H1 (cell line): Measurements from ENCODE around the gene CPHXL2. TPM values are rescaled to one million over a fixed set of nuclear protein-coding genes. Genes with fewer than 3 reads are reported as not detected.

Source experiments
- CTCF ChIA-PET: fragments of 300-600 bp; sonication (Branson Sonifier 250); formaldehyde crosslinking; loops from one replicate; lab custom pipeline; 2021; ENCODE audit not compliant: partially characterized antibody; lab: Charles Lee
- POLR2A ChIA-PET: fragments of 300-600 bp; sonication (Branson Sonifier 250); formaldehyde crosslinking; loops from one replicate; lab custom pipeline; 2021; ENCODE audit warnings: inconsistent platforms; ENCODE audit not compliant: partially characterized antibody; lab: Charles Lee
- DNase-seq, 2 experiments: peaks; one replicate each; pipeline versions ENCODE4 v3.0.0 to v3.0.0-alpha.2; 2010 to 2022; ENCODE audit warnings: low spot score in 2 of 2, low read depth in 1 of 2, mixed read lengths in 1 of 2
- FAIRE-seq: peaks from 2 replicates; lab custom pipeline; 2011; peaks lifted over from hg19 to GRCh38; lab: Jason Lieb, UNC
- H2AFZ ChIP-seq: 2 replicates; pipeline ENCODE4 v1.8.1; 2012; ENCODE audit warnings: low read length, inconsistent platforms
- H2AK5ac ChIP-seq: 2 replicates; pipeline ENCODE4 v1.6.1; 2013; ENCODE audit warnings: low read depth, low read length
- H2BK120ac ChIP-seq: replicated peaks from 2 replicates; pipeline ENCODE3; 2013; ENCODE audit warnings: low read depth, low read length, inconsistent platforms
- H2BK12ac ChIP-seq: 2 replicates; pipeline ENCODE4 v1.6.1; 2013; ENCODE audit warnings: low read depth, low read length
- H2BK15ac ChIP-seq: 2 replicates; pipeline ENCODE4 v1.6.1; 2013; ENCODE audit warnings: low read length
- H2BK20ac ChIP-seq: 2 replicates; pipeline ENCODE4 v1.6.1; 2013; ENCODE audit warnings: low read length
- H2BK5ac ChIP-seq: 2 replicates; pipeline ENCODE4 v1.6.1; 2013; ENCODE audit warnings: low read depth, low read length
- H3K14ac ChIP-seq: 2 replicates; pipeline ENCODE4 v1.6.1; 2013; ENCODE audit warnings: inconsistent platforms; ENCODE audit not compliant: insufficient read length
- H3K18ac ChIP-seq: 2 replicates; pipeline ENCODE4 v1.6.1; 2013; ENCODE audit warnings: low read length; ENCODE audit errors: extremely low read depth
- H3K23ac ChIP-seq: 2 replicates; pipeline ENCODE4 v1.6.1; 2013; ENCODE audit warnings: inconsistent platforms; ENCODE audit not compliant: insufficient read length
- H3K23me2 ChIP-seq: 2 replicates; pipeline ENCODE4 v1.6.1; 2013; ENCODE audit warnings: low read depth, low read length
- H3K27ac ChIP-seq: 2 replicates; pipeline ENCODE4 v1.6.1; 2011; ENCODE audit warnings: low read depth, low read length, inconsistent platforms
- H3K27me3 ChIP-seq, 4 experiments: replicated peaks in 1 of 4; 1 replicate in 1 of 4; 2 replicates in 3 of 4; pipeline versions ENCODE4 v1.6.1 to v1.8.1; 2011 to 2013; ENCODE audit warnings: low read length in 3 of 4, mild to moderate bottlenecking in 3 of 4, inconsistent platforms in 2 of 4, mixed read lengths in 2 of 4, moderate library complexity in 1 of 4; ENCODE audit not compliant: control insufficient read depth in 3 of 4, insufficient read depth in 3 of 4; ENCODE audit errors: extremely low read depth in 1 of 4
- H3K36me3 ChIP-seq, 4 experiments: 2 replicates each; pipeline versions ENCODE4 v1.6.1 to v1.8.1; 2011 to 2013; ENCODE audit warnings: mild to moderate bottlenecking in 4 of 4, low read length in 3 of 4, moderate library complexity in 2 of 4, control low read depth in 1 of 4, inconsistent platforms in 1 of 4; ENCODE audit not compliant: insufficient read depth in 4 of 4, control insufficient read depth in 2 of 4
- H3K4ac ChIP-seq: replicated peaks from 2 replicates; pipeline ENCODE3; 2013; ENCODE audit warnings: low read length, low read depth, mixed read lengths, inconsistent platforms; ENCODE audit not compliant: insufficient read length
- H3K4me1 ChIP-seq, 4 experiments: replicated peaks in 1 of 4; 1 replicate in 1 of 4; 2 replicates in 3 of 4; pipeline versions ENCODE4 v1.6.1 to v1.8.1; 2011 to 2013; ENCODE audit warnings: low read length in 3 of 4, inconsistent platforms in 2 of 4, mixed read lengths in 1 of 4; ENCODE audit not compliant: insufficient read depth in 4 of 4, control insufficient read depth in 3 of 4
- H3K4me2 ChIP-seq, 2 experiments: 2 replicates each; pipeline versions ENCODE4 v1.6.1 to v1.8.1; 2011 to 2013; ENCODE audit warnings: low read depth in 2 of 2, low read length in 2 of 2, control low read depth in 1 of 2, inconsistent platforms in 1 of 2, mild to moderate bottlenecking in 1 of 2; ENCODE audit not compliant: insufficient read depth in 1 of 2
- H3K4me3 ChIP-seq, 4 experiments: fragments of 200-600, 300-600 bp in 1 of 4; sonication (generic), shearing (Covaris generic), sonication (Bioruptor Twin) in 1 of 4; 2 replicates each; pipeline versions ENCODE4 v1.5.1 to v1.8.1; 2011 to 2016; ENCODE audit warnings: low read length in 4 of 4, low read depth in 3 of 4, control low read depth in 2 of 4, inconsistent platforms in 2 of 4, mild to moderate bottlenecking in 2 of 4, mixed read lengths in 1 of 4, moderate library complexity in 1 of 4; ENCODE audit not compliant: insufficient read depth in 2 of 4; ENCODE audit errors: extremely low read depth in 1 of 4
- H3K56ac ChIP-seq: replicated peaks from 2 replicates; pipeline ENCODE3; 2013; ENCODE audit warnings: low read depth, mild to moderate bottlenecking, mixed read lengths, low read length, inconsistent platforms; ENCODE audit not compliant: insufficient read length
- H3K79me1 ChIP-seq: 2 replicates; pipeline ENCODE4 v1.6.1; 2013; ENCODE audit warnings: low read depth, low read length, control low read depth
- H3K79me2 ChIP-seq, 2 experiments: 2 replicates each; pipeline versions ENCODE4 v1.6.1 to v1.8.1; 2012 to 2013; ENCODE audit warnings: low read length in 2 of 2, mild to moderate bottlenecking in 2 of 2, inconsistent platforms in 1 of 2; ENCODE audit not compliant: insufficient read depth in 2 of 2, control insufficient read depth in 1 of 2
- H3K9ac ChIP-seq, 4 experiments: replicated peaks in 1 of 4; 1 replicate in 1 of 4; 2 replicates in 3 of 4; pipeline versions ENCODE4 v1.6.1 to v1.8.1; 2011 to 2013; ENCODE audit warnings: low read depth in 3 of 4, low read length in 3 of 4, control low read depth in 2 of 4, mild to moderate bottlenecking in 2 of 4, moderate library complexity in 2 of 4, inconsistent platforms in 1 of 4; ENCODE audit errors: extremely low read depth in 1 of 4
- H3K9me3 ChIP-seq, 2 experiments: 2 replicates each; pipeline versions ENCODE4 v1.6.1 to v1.8.1; 2012 to 2013; ENCODE audit warnings: mild to moderate bottlenecking in 2 of 2, moderate library complexity in 2 of 2, control low read depth in 1 of 2, inconsistent platforms in 1 of 2, low read depth in 1 of 2, low read length in 1 of 2, mixed read lengths in 1 of 2; ENCODE audit not compliant: insufficient read depth in 2 of 2
- H4K20me1 ChIP-seq, 2 experiments: replicated peaks in 1 of 2; 2 replicates each; pipeline versions ENCODE3 to v1.8.1; 2011 to 2013; ENCODE audit warnings: inconsistent platforms in 2 of 2, low read length in 2 of 2, mild to moderate bottlenecking in 1 of 2; ENCODE audit not compliant: insufficient read depth in 2 of 2, control insufficient read depth in 1 of 2
- H4K5ac ChIP-seq: 2 replicates; pipeline ENCODE4 v1.6.1; 2013; ENCODE audit warnings: low read length, low read depth, mixed read lengths, inconsistent platforms; ENCODE audit not compliant: insufficient read length
- H4K8ac ChIP-seq: 2 replicates; pipeline ENCODE4 v1.8.0; 2013; ENCODE audit warnings: mild to moderate bottlenecking, moderate library complexity, low read length, inconsistent platforms; ENCODE audit not compliant: insufficient read depth; ENCODE audit errors: extremely low read depth
- H4K91ac ChIP-seq: replicated peaks from 2 replicates; pipeline ENCODE3; 2013; ENCODE audit warnings: low read length, mixed read lengths, inconsistent platforms; ENCODE audit not compliant: insufficient read length
- EZH2 ChIP-seq: fragments of 200-600 bp; sonication (generic); IDR thresholded peaks from 2 replicates; pipeline ENCODE4 v1.7.1; 2012; ENCODE audit warnings: low read depth, mild to moderate bottlenecking, moderate library complexity, low read length, inconsistent platforms; ENCODE audit not compliant: severe bottlenecking
- POLR2AphosphoS5 ChIP-seq: IDR thresholded peaks from 2 replicates; pipeline ENCODE4 v1.6.1; 2011; ENCODE audit warnings: low read depth, low read length
- SIN3A ChIP-seq, 2 experiments: IDR thresholded peaks in 1 of 2; conservative IDR thresholded peaks in 1 of 2; 2 replicates each; pipeline ENCODE4 v1.6.1; 2011 to 2012; ENCODE audit warnings: low read length in 2 of 2, improper control_type of control experiment in 1 of 2, low read depth in 1 of 2, mild to moderate bottlenecking in 1 of 2
- SIRT6 ChIP-seq: IDR thresholded peaks from one replicate; pipeline ENCODE4 v1.7.1; 2012; ENCODE audit warnings: low read length, inconsistent platforms
- SP4 ChIP-seq: IDR thresholded peaks from 2 replicates; pipeline ENCODE4 v1.6.1; 2012; ENCODE audit warnings: low read length, inconsistent platforms
- TAF7 ChIP-seq: optimal IDR thresholded peaks from 2 replicates; pipeline ENCODE3; 2011; ENCODE audit warnings: low read depth, mild to moderate bottlenecking, inconsistent platforms, low read length, moderate library complexity, borderline replicate concordance
- WGBS, 2 experiments: shearing (Covaris generic) in 1 of 2; methylation state at CpG; one replicate each; pipeline versions ENCODE4 v1.1.6 to v1.1.7; 2013 to 2015; ENCODE audit warnings: low lambda C conversion rate in 2 of 2, mixed read lengths in 2 of 2, inconsistent platforms in 1 of 2, low coverage in 1 of 2, missing lambda C conversion rate in 1 of 2; ENCODE audit not compliant: insufficient replicate concordance in 2 of 2, insufficient coverage in 1 of 2, insufficient read length in 1 of 2; ENCODE audit errors: extremely low coverage in 1 of 2, missing lambda C conversion rate in 1 of 2; 5-methylcytosine and 5-hydroxymethylcytosine counted together
- polyA plus RNA-seq, 7 experiments: library from polyadenylated mRNA; depleted of rRNA in 3 of 7; stranded (reverse) in 5 of 7; unstranded in 2 of 7; fragments of >200 nt in 5 of 7; fragments of 200-250 nt in 2 of 7; gene quantifications; 1 replicate in 5 of 7; 2 replicates in 1 of 7; 4 replicates in 1 of 7; pipeline versions ENCODE4 v1.2.1 to v1.2.3, GENCODE V29; 2011 to 2013; ENCODE audit warnings: missing spikeins in 2 of 7, mixed read lengths in 2 of 7
- total RNA-seq: library from RNA; stranded (reverse); fragmentation: NEBNext Ultra II Directional; extraction: Animal tissue kit (Norgen Biotek cat#: 25700); gene quantifications from 2 replicates; pipeline ENCODE4 v1.2.1, GENCODE V29; 2021

Gene CPHXL2
- total and polyA plus RNA-seq, 2 of the 8 experiments (the other 6 are each of a cell fraction or from before 2014, with no cell fraction given): not detected

GRCh38 chr16:75629132-75629531, 47.7 kb downstream of the CPHXL2 start:
- H3K56ac ChIP-seq: no peak overlapping the region
- no peaks in the 10 kb centered on the region for H3K79me2 ChIP-seq
- DNase-seq: no peak
- H3K4me2 ChIP-seq: no peak overlapping the region
- H3K4ac ChIP-seq: no peak overlapping the region
- H3K4me1 ChIP-seq: no peaks in the 10 kb centered on the region
- no peaks in the 10 kb centered on the region for H3K79me1 ChIP-seq
- H2BK120ac ChIP-seq: no peak overlapping the region
- 89% methylated on average over 10 of the region's 10 CpGs; no CpG with 5 or more reads in 1 of the 2 experiments for WGBS, 2 experiments
- no peak overlapping the region for H4K8ac ChIP-seq
- no peak overlapping the region for H2BK15ac ChIP-seq
- H3K4me3 ChIP-seq: no peak overlapping the region
- no peak overlapping the region for H3K18ac ChIP-seq
- no peak overlapping the region for H2BK20ac ChIP-seq
- H2BK5ac ChIP-seq: no peak overlapping the region
- no peak overlapping the region for H2AFZ ChIP-seq
- peak overlapping the region in 1 of 4 experiments; percentile 1; a peak in 1 of 7 replicates for H3K9ac ChIP-seq
- peaks cover 0 to 6% of the 10 kb centered on the region in 2 experiments for H4K20me1 ChIP-seq
- no peak overlapping the region for H4K91ac ChIP-seq
- H2BK12ac ChIP-seq: no peak overlapping the region
- no peak for FAIRE-seq
- no peaks in the 10 kb centered on the region for H3K27me3 ChIP-seq
- no peaks in the 10 kb centered on the region; the same call in 1 of the 2 replicates for H3K23me2 ChIP-seq
- no peak overlapping the region for H2AK5ac ChIP-seq
- H3K27ac ChIP-seq: no peak overlapping the region
- no peak overlapping the region for H3K14ac ChIP-seq
- H4K5ac ChIP-seq: no peak overlapping the region
- H3K36me3 ChIP-seq: peaks cover 48 to 84% (median 70%) of the 10 kb centered on the region in 4 experiments
- no peaks in the 10 kb centered on the region for H3K9me3 ChIP-seq
- ChIA-PET POLR2A (interaction anchor here (0.6 to 3.7 kb wide), 4 partner anchors 8 to 15 kb away, joined by 3 to 14 read pairs (median 3); no protein-coding TSS in a partner anchor), CTCF (no interaction called here)
- H3K23ac ChIP-seq: no peak overlapping the region
- TF ChIP-seq SIRT6: no peak
- no peak for TF ChIP-seq SP4
- TF ChIP-seq SIN3A (conservative IDR thresholded peaks at IDR 0.05 in 1 of 2, IDR thresholded peaks at IDR 0.05 in 1 of 2; ENCODE audit: low read depth in 1 of 2, low read length in 2 of 2): no peak
- TF ChIP-seq TAF7: no peak
- no peak for TF ChIP-seq POLR2AphosphoS5
- no peak for TF ChIP-seq EZH2
